Activated CD4-positive, alpha-beta T cell treated with anti-CD3 and anti-CD28 coated beads, Interleukin-2, amount 50 U/mL, for 48 hours (primary cell): ENCODE measurements around the gene PCBP3.
"Not testable (repeated sequence)": the region's sequence is repeated elsewhere in the genome, so short reads cannot be mapped to it uniquely, and the experiment has no call there.

Source experiments
- DNase-seq, 2 experiments: peaks; one replicate each; pipeline ENCODE4 v3.0.0-alpha.2; 2020

Gene PCBP3

GRCh38 chr21:45636459-45636858, 7.1 kb upstream of the PCBP3 start:
- no peak for DNase-seq

DNA sequence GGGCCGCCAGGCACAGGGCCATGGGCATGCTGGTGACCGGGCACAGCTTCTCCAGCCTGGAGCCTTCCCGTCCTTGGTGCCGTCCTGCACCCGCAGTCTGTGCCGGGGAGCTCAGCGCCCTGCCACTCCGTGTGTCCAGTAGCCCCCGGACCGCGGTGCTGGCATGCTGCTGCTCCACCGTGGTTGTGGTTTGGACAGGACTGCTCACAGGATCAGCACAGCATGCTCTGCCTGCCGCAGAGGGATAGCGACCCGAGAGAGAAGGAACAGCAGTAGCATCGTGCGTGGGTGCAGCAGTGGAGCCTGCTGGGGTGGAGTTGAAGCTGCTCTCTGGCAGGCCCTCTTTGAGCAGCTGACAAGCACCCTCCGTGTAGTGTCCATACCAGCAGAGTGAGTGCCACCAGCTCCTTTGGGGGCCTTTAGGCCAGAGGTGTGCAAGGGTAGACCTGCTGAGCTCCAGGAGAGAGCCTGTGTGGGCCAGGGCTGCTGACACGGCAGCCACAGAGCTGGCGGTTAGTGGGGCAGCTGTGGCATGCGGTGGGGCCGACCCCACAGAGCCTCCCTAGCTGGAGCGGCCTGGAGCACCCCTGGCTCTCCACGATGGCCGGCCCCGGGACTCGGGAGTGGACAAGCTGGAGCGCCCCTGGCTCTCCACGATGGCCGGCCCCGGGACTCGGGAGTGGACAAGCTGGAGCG, 6.4 kb upstream of the PCBP3 start:
- no peak for DNase-seq

- no peak for DNase-seq
These were observed 5.6 kb upstream of the PCBP3 start for GRCh38 chr21:45637883-45638282.

DNA sequence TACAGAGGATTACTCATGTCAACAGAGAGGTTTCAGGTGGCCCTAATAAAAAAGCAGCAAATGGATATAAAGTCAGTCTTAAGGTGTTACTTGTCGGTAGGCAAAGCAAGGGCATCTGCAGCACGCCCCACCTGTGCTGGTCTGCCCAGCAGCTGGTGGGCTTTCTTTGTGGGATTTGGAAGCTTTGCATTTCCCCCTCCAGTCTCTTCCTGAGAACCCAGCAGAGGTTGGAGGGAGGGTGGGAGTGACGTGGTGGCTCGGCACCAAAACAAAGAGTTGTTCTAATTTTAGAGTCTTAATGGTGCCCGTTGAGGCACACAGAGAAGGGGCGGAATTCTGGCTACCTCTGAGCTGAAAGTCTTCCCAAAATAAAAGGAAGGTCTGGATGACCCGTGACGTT, 4.8 kb upstream of the PCBP3 start:
- DNase-seq, result no peak

- no peak for DNase-seq
These were observed 4.1 kb upstream of the PCBP3 start for GRCh38 chr21:45639206-45640000.

GRCh38 chr21:45640001-45640887, 3.3 kb upstream of the PCBP3 start:
- no peak for DNase-seq

DNA sequence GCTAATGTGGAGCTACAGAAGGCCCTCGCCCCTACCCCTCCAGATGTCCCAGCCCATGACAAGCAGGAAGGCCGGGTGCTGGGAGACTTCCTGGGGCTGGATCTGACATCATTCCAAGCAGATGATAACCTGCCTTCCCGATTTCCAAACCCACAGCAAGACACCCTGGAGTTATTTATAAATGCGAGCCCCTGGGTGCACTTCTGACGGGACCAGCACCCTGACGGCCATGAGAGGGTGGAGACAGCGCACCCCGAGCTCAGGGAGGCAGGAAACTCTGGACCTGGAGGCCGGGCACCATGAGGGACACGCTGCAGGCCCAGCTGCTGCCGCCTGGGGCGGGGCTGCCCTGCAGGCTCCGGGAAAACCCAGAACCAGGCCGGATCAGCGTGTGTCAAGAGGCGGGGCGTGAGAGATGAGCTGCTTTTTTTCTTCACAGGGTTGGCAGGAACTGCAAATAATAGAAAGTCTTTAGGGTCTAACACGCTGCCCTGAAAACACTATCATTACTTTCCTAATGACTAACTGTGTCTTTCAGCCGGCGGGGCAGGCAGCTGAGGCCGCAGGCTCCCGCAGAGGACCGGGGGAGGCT, 2.5 kb upstream of the PCBP3 start:
- peak; percentile 37 to 49 for DNase-seq

DNA sequence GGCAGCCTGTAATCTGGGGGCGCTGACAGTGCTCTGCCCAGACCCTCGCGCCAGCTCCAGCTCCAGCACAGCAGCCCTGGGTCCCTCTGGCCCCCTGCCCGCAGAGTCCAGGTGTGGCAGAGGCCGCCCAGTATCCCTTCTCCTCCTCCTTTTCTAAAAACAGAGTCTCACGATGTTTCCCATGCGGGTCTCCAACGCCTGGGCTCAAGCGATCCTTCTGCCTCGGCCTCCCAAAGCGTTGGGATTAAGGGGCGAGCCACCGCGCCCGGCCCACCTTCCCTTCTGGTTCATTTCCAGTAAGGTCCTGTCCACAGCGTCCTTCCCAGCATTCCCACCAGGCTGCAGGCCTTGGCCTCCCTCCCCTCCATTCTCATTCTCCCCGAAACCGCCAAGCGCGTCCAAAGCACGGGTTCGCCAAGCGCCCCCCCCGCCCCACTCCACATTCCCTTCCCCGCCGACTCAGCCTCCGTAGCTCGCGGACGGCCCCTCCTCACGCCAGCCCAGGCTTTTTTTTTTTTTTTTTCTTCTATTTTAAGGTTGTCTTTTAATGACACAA, 2.0 kb upstream of the PCBP3 start:
- DNase-seq, result no peak

- DNase-seq, result no peak
These were observed 1.3 kb upstream of the PCBP3 start for GRCh38 chr21:45642122-45642813.

DNA sequence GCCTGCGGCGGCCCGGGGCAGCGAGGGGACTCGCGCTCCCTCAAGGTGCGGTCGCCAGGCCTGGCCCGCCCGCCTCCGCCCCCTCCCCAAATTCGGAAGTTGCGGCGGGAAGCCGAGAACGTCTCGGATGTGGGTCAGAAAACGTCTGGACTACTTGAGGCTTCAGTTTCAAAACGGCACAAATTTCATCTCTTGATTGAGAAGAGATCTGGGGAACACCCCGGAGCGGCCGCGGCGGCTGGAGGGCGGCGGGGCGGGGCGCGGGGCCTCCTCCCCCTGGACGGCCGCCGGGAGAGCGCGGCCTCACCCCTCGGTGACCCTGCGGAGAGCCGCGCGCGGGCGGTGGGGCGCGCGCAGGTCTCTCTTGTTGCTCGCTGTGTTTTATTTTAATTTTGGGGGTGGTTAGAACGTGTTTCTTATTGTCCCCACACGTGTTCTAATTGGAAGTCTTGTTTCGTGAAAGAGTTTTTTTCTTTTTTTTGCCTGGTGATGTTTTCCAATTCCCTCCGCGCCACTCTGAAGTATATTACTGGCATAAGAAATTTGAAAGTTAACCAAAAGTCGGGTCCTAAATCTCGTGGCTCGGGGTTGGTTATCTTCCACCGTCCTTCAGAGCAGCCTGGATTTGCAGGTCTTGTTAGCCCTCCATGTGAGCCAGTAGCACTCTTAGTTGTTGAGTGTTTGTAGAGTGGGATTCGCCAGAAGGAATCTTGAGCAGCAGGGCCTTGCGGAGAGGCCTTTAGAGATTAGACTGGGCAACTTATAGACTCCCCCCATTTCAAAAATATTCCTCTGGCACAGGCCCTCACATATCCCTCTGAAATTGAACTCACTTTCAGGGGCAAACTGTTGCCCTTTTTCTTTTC, 749 bp downstream of the PCBP3 start:
- DNase-seq, result peak; percentile 21 to 37

DNA sequence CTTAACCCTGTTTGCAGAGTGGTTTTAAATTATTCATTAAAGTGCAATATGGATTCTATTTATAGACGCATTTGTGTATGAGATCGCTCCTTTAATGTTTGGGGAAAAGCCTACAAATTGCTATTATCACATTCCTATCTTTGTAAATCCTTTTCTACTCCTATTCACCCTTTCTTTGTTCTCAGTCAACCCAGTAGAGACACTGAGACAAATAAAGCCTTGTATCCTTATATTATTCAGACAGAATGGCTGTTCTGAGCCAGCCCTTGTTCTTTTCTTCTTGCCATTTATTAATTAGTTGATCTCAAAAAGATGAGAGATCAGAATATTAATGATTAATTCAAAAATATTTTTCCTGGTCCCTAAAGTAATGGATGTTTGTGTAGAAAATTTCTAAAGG, 8.4 kb downstream of the PCBP3 start:
- no peak for DNase-seq

DNA sequence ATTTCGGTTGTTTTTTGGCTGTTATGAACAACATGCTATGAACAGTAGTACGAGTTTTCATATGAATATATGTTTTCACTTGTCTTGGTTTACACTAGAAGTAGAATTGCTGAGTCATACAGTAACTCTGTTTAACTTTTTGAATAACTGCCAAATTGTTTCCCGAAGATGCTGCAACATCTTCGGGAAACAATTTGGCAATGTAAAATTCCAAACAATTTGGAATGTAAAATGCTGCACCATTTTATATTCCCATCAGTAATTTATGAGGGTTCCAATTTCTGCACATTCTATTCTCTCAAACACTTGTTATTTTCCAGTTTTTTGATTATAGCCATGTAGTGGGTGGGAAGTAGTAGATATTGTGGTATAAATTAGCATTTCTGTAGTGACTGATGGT, 11.6 kb downstream of the PCBP3 start:
- DNase-seq, result no peak

DNA sequence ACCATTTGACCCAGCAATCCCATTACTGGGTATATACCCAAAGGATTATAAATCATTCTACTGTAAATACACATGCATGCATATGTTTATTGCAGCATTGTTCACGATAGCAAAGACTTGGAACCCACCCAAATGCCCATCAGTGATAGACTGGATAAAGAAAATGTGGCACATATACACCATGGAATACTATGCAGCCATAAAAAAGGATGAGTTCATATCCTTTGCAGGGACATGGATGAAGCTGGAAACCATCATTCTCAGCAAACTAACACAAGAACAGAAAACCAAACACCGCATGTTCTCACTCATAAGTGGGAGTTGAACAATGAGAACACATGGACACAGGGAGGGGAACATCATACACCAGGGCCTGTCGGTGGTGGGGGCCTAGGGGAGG, 12.6 kb downstream of the PCBP3 start:
- DNase-seq, result not testable (repeated sequence)

DNA sequence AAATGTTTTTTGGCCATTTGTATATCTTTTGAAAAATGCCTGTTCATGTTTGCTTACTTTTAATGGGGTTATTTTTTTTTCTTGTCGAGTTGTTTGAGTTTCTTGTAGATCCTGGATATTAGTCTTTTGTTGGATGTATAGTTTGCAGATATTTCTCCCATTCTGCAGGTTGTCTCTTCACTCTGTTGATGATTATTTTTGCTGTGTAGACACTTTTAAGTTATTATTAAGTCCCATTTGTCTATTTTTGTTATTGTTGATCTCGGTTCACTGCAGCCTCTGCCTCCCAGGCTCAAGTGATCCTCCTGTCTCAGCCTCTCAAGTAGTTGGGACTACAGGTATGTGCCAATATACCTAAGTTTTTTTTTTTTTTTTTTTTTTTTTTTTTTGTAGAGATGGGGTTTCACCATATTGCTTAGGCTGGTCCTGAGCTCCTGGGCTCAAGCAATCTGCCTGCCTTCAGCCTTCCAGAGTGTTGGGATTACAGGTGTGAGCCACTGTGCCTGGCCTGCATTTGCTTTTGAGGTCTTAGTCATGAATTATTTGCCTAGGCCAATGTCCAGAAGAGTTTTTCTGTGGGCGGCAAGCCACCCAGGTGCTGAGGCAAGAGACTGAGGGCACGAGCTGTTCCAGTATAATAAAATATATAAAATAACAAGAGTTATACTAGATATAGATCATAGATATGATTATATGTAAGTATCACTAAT, 18.5 kb downstream of the PCBP3 start:
- DNase-seq, result not testable (repeated sequence)

GRCh38 chr21:45662623-45663245, 19.2 kb downstream of the PCBP3 start:
- DNase-seq, result not testable (repeated sequence)

GRCh38 chr21:45669382-45669781, 25.9 kb downstream of the PCBP3 start:
- no peak for DNase-seq

DNA sequence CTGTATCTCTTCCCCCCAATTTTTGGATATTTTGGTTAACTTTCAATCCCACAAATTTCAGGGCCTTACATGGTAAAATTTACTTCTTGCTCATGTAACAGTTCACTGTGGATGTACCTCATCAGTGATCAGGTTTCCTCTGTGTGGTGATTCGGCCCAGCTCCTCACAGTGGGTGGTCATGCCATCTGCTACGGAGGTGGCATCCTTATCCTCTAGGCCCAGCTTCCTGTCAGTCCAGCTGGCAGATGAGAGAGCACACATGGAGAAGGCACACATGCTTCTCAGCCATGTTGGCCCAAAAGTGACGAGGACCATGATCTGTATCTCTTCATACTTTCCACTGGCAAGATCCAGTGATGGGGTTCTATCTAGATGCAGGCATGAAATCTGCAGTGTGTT, 27.2 kb downstream of the PCBP3 start:
- no peak for DNase-seq

GRCh38 chr21:45678790-45679189, 35.3 kb downstream of the PCBP3 start:
- DNase-seq, result not testable (repeated sequence)

GRCh38 chr21:45680215-45680614, 36.7 kb downstream of the PCBP3 start:
- no peak for DNase-seq

DNA sequence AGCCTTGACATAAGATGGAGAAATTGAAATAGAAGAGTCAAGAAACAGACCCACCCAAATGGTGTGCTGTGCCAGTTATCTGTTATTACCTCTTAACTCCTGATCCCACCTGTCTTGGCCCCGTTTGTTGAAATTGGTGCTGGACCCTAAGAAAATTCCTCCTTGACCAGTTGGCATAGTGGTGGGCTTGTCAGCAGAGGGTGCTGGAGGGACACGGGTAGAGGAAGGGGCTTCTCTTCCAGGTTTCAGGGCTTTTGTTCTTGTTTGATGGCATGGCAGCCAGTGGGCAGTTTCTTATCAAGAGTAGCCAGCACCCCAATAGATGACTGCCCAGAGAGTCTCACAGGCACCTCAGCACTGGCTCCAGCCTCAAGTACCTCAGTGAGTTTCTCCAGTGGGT, 51.6 kb downstream of the PCBP3 start:
- DNase-seq, result no peak
